SHP77 treated with DMSO at 0.1 percent for 48 hours (cell line): ENCODE measurements around the gene ATP1A2.

Experiments used
- DNase-seq: peaks from one replicate; lab custom pipeline; 2025; lab: John Stamatoyannopoulos, UW

The ATP1A2 gene

GRCh38 chr1:160115545-160116282 is at the start of gene ATP1A2:
Gene ATP1A2 (plus strand): TSS chr1:160115759. CDS start chr1:160115862, 103 bp downstream.
- DNase-seq: no peak

GRCh38 chr1:160066829-160067745 is 48.5 kb upstream of the ATP1A2 start:
- DNase-seq: no peak

GRCh38 chr1:160068225-160068624 is 47.3 kb upstream of the ATP1A2 start:
- DNase-seq: no peak

GRCh38 chr1:160069460-160070231 is 45.9 kb upstream of the ATP1A2 start, which contains the start of gene KCNJ10:
Gene KCNJ10 (minus strand): TSS chr1:160070160. CDS start chr1:160042532, 27,628 bp downstream.
- no peak for DNase-seq

- DNase-seq: no peak
Measured at GRCh38 chr1:160070243-160071163, 45.1 kb upstream of the ATP1A2 start.

GRCh38 chr1:160071289-160071688 is 44.3 kb upstream of the ATP1A2 start:
- DNase-seq: no peak

GRCh38 chr1:160074865-160075264 is 40.7 kb upstream of the ATP1A2 start:
- DNase-seq: no peak

GRCh38 chr1:160075836-160076235 is 39.7 kb upstream of the ATP1A2 start:
- DNase-seq: no peak

- DNase-seq: no peak
Measured at GRCh38 chr1:160076295-160076694, 39.3 kb upstream of the ATP1A2 start.

- no peak for DNase-seq
Measured at GRCh38 chr1:160077486-160077885, 38.1 kb upstream of the ATP1A2 start.

GRCh38 chr1:160078512-160079195 is 36.9 kb upstream of the ATP1A2 start:
- DNase-seq: no peak

GRCh38 chr1:160079448-160079847 is 36.1 kb upstream of the ATP1A2 start:
- no peak for DNase-seq

- no peak for DNase-seq
Measured at GRCh38 chr1:160080381-160081100, 35.0 kb upstream of the ATP1A2 start.

- no peak for DNase-seq
Measured at GRCh38 chr1:160081261-160081936, 34.2 kb upstream of the ATP1A2 start, which contains the start of gene KCNJ9. Gene KCNJ9 (plus strand): TSS chr1:160081538. CDS start chr1:160084031, 2,493 bp downstream.

GRCh38 chr1:160082487-160082886 is 33.1 kb upstream of the ATP1A2 start:
- DNase-seq: no peak

GRCh38 chr1:160082926-160083325 is 32.6 kb upstream of the ATP1A2 start:
- DNase-seq: no peak

GRCh38 chr1:160083968-160084770 is 31.4 kb upstream of the ATP1A2 start:
- DNase-seq: peak; percentile 20

- DNase-seq: no peak
Measured at GRCh38 chr1:160084771-160085321, 30.7 kb upstream of the ATP1A2 start.
